ENCODE measurements around the gene CHRM4. TPM values are rescaled to one million over a fixed set of nuclear protein-coding genes. Genes with fewer than 3 reads are reported as not detected.

The CHRM4 gene
- total RNA-seq, 2 donors from 2014 or later = not detected

- intact Hi-C loops (cut with DNase I) = no loop called here
- no peak for DNase-seq (ENCODE audit: low spot score)
These were observed 34.1 kb downstream of the CHRM4 start for GRCh38 chr11:46357483-46357936.

GRCh38 chr11:46356924-46357482 lies 34.6 kb downstream of the CHRM4 start:
- no peak for DNase-seq (ENCODE audit: low spot score)
- intact Hi-C loops (cut with DNase I) = no loop called here

DNA sequence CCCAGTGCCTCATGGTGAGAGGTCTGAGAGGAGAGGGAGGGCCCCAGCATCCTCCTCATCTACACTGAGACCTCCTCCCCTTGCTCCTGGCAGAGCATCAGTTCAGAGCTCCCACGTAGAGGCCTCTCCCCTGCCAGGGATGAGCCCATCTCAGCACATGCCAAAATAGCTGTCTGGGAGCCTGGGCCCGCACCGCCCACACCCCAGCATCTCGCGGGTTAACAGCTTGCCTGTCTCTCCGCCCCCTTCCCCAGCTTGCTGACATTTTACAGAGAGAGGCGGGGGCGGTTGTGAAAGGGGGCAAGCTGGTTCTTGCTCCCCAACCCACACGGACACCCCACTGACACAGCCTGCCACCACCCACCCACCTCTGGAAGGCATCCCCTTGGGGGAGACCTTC lies 37.9 kb downstream of the CHRM4 start:
- intact Hi-C loops (cut with DNase I) = no loop called here

GRCh38 chr11:46352063-46352841 lies 39.3 kb downstream of the CHRM4 start:
- intact Hi-C loops (cut with DNase I) = no loop called here
- peak; percentile 89 for DNase-seq (ENCODE audit: low spot score)

More for the DNA sequence above, 37.9 kb downstream of the CHRM4 start:
- no peak for DNase-seq (ENCODE audit: low spot score)

GRCh38 chr11:46351606-46352005 lies 40.0 kb downstream of the CHRM4 start:
- intact Hi-C loops (cut with DNase I) = no loop called here
- no peak for DNase-seq (ENCODE audit: low spot score)

DNA sequence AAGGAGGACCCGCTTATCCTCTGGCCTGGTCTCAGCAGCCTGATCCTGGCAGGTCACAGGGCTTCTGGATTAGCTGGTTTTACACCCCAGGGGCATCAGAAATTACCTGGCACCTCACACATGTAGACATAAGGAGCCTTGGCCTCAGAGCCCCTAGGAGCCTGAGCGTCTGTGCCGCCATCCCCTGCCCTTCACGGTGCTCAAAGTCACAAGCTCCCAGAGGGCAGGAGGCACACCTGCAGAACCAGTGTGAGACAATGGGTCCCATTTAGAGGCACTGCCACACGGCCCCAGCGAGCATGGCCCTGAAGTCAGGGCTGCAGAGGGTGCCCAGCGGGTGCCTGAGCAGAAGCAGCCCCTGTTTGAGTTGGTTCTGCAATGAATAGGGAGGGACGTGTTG lies 40.4 kb downstream of the CHRM4 start:
- DNase-seq (ENCODE audit: low spot score) = no peak
- intact Hi-C loops (cut with DNase I) = no loop called here

- intact Hi-C loops (cut with DNase I) = no loop called here
- no peak for DNase-seq (ENCODE audit: low spot score)
These were observed 40.9 kb downstream of the CHRM4 start for GRCh38 chr11:46350695-46351094.

GRCh38 chr11:46348566-46349401 lies 42.8 kb downstream of the CHRM4 start:
- no peak for DNase-seq (ENCODE audit: low spot score)
- intact Hi-C loops (cut with DNase I) = no loop called here

DNA sequence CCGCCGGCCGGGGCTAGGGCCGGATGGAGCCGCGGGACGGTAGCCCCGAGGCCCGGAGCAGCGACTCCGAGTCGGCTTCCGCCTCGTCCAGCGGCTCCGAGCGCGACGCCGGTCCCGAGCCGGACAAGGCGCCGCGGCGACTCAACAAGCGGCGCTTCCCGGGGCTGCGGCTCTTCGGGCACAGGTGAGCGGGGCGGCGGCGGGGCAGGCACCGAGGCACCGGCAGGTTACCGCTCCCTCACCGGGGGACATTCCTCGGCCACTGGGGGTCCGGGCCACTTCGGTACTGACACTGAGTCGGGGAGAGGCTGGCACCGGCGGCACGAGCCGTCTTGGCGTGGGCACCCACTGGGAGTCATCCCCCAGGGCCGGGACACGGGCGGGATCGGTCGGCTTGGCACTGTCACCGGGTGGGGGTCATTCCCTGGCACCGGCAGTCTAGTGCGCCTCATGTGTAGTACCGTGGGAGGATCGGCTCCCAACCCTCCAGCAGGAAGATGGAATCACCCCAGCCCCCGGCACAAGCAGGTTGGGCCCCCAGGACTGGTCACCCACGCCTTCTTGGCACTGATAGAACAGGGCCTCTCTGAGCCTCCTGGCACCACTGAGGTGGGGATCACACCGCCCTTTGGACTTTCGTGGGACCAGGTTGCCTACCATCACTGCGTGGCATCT lies 43.8 kb downstream of the CHRM4 start:
- peak; percentile 87 for DNase-seq (ENCODE audit: low spot score)
- intact Hi-C loops (cut with DNase I) = no loop called here

GRCh38 chr11:46346886-46347636 lies 44.5 kb downstream of the CHRM4 start, which contains the start of gene DGKZ:
Gene DGKZ (plus strand): TSS chr11:46347463. CDS start chr11:46347660, 197 bp downstream.
- peak; percentile 96 for DNase-seq (ENCODE audit: low spot score)
- intact Hi-C loops (cut with DNase I) = no loop called here

GRCh38 chr11:46345881-46346484 lies 45.6 kb downstream of the CHRM4 start:
- intact Hi-C loops (cut with DNase I) = no loop called here
- no peak for DNase-seq (ENCODE audit: low spot score)

DNA sequence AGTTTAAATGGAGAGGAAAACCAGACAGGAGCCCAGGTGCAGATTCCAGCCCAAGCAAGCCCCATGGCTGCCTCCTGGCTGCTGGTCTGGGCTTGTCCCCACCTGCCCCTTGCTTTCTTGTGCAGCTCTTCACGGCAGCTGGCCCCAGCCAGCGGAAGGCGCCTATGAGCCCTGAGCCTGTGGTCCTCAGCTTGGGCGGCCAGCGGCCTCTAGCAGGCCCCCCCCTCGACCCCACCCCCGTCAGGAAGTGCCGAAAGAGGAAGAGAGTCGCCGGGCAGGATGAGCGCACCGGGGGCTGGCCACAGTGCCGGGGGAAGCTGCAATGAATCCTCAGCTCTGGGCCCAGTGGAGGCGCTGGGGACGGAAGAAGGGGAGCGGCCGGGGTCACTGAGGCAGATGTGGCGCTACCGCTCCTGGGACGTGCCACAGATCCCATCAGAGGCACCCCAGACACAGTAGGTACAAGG lies 46.4 kb downstream of the CHRM4 start:
- peak; percentile 92 for DNase-seq (ENCODE audit: low spot score)
- intact Hi-C loops (cut with DNase I) = no loop called here

DNA sequence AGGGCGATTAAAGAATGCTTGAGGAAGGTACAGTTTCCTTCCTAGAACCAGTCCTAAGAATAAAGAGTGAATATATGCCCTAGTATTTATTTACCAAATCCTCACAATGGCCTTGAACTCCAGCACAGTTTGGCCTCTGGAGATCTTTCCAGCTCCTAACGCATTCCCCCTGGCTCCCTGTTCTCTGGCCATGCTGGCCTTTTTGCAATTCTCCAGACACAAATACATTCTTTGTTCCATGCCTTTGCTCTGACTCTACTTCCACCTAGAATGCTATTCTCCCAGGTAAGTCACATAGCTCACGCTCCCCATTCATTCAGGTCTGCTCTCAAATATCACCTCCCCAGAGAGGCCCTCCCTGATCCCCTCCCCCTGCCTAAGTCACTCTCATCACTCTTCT lies 48.1 kb downstream of the CHRM4 start:
- DNase-seq (ENCODE audit: low spot score) = no peak
- intact Hi-C loops (cut with DNase I) = no loop called here

DNA sequence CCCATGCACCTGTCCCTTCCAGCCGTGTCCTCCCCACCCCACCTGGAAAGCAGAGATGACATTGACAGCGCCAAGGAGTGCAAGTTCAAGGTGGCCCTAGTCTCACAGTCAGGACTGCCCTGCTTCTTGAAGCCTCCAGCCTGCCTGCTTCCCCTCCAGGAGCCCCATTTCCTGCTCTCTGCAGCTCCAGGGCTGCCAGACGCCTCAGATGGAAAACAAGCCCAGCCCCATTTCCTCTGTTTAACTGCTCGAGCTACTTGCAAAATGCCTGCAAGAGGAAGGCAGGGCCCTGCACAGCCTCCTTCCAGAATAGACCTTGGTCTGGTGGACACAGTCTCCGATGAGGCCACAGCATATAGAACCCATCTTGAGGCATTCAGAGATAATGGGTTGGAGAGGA lies 49.3 kb downstream of the CHRM4 start:
- intact Hi-C loops (cut with DNase I) = no loop called here
- DNase-seq (ENCODE audit: low spot score) = no peak

DNA sequence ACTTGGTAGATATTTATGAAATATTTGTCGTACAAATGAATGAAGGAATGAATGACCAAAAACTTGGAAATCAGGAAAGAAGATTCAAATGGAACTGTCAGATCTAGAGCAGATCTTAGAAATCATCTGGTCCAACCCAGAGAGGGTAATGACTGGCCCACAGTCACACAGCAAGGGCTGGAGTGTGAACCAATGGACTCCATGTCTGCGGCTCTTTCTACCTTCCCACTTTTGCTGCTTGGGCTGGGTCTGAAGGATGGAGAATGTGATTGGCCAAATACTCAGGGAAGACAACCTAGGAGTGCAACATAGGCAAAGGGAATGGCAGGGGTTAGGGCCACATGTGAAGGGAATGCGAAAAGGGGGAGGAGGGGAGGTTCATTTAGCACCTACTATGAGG lies 50.1 kb downstream of the CHRM4 start:
- intact Hi-C loops (cut with DNase I) = no loop called here
- no peak for DNase-seq (ENCODE audit: low spot score)

DNA sequence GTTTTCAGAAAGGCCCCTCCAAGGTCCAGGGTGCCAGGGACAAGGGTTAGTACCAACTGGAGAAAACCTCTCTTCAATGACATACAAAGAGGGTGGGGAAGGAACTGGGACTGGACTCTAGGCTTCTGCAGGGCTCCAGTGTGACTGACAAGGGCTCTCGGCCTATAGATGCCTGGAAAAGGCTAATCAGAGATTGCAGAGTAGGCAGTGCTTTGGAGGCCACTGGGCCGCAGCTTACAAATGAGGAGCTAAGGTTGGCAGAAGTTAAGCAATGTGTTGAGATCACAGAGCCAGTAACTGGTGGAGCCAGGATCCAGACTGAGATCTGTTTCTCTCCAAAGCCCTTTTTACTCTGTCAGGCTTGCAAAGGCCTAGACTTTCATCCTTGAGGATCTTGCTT lies 51.8 kb downstream of the CHRM4 start:
- no peak for DNase-seq (ENCODE audit: low spot score)
- intact Hi-C loops (cut with DNase I) = no loop called here

GRCh38 chr11:46338988-46339666 lies 52.4 kb downstream of the CHRM4 start:
- intact Hi-C loops (cut with DNase I) = no loop called here

DNA sequence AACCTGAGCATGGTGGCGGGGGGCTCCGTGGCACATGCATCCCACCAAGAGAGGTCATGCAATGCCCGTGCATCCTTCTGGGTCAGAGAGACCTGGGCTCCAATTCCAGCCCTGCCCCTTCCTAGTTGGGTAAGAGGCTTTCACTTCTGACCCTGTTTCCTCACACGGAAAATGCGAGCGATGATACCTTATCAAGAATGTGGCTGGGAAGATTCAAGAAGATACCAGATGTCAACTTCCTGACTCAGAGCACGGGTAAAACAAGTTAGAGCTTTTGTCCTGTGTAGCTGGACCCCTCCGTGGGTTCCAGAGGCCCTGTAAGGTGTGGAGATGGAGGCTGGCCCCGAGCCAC lies 53.0 kb downstream of the CHRM4 start:
- DNase-seq (ENCODE audit: low spot score) = no peak
- intact Hi-C loops (cut with DNase I) = no loop called here

More at GRCh38 chr11:46338988-46339666, 52.4 kb downstream of the CHRM4 start:
- no peak for DNase-seq (ENCODE audit: low spot score)
